Measurements from ENCODE around the gene LLGL1. TPM values are rescaled to one million over a fixed set of nuclear protein-coding genes. Genes with fewer than 3 reads are reported as not detected.

The LLGL1 gene
- total RNA-seq, 1 donor from 2014 or later, result 8.8 TPM

- intact Hi-C loops (cut with micrococcal nuclease), result no loop called here
- H3K9me3 ChIP-seq (replicated peaks), result no peaks in the 10 kb centered on the region
- H3K4me1 ChIP-seq, result peaks cover 99% of the 10 kb centered on the region
- no peak overlapping the region for H3K4me3 ChIP-seq
- no peak for TF ChIP-seq CTCF (IDR thresholded peaks at IDR 0.05; ENCODE audit: borderline replicate concordance)
- no peak overlapping the region for H3K27ac ChIP-seq (replicated peaks)
- H3K27me3 ChIP-seq (ENCODE audit: low read depth), result no peaks in the 10 kb centered on the region
- peaks cover 32% of the 10 kb centered on the region for H3K36me3 ChIP-seq
- no peak for DNase-seq
Measured at GRCh38 chr17:18194804-18195203, 30.6 kb upstream of the LLGL1 start.

GRCh38 chr17:18195246-18195645, 30.2 kb upstream of the LLGL1 start:
- intact Hi-C loops (cut with micrococcal nuclease), result no loop called here
- no peak for TF ChIP-seq CTCF (IDR thresholded peaks at IDR 0.05; ENCODE audit: borderline replicate concordance)
- Histone ChIP-seq H3K4me3 (no peak overlapping the region), H3K27me3 (ENCODE audit: low read depth) (no peaks in the 10 kb centered on the region), H3K36me3 (peaks cover 35% of the 10 kb centered on the region), H3K4me1 (peaks cover 99% of the 10 kb centered on the region), H3K27ac (replicated peaks) (no peak overlapping the region), H3K9me3 (replicated peaks) (no peaks in the 10 kb centered on the region)
- no peak for DNase-seq

GRCh38 chr17:18197535-18198194, 27.8 kb upstream of the LLGL1 start:
- H3K36me3 ChIP-seq, result peaks cover 39% of the 10 kb centered on the region
- DNase-seq, result no peak

GRCh38 chr17:18198530-18198929, 26.9 kb upstream of the LLGL1 start:
- intact Hi-C loops (cut with micrococcal nuclease), result no loop called here
- Histone ChIP-seq H3K4me3 (no peak overlapping the region), H3K9me3 (replicated peaks) (no peaks in the 10 kb centered on the region), H3K27ac (replicated peaks) (peak overlapping the region; percentile 33), H3K36me3 (peaks cover 40% of the 10 kb centered on the region), H3K27me3 (ENCODE audit: low read depth) (no peaks in the 10 kb centered on the region), H3K4me1 (peaks cover 99% of the 10 kb centered on the region)
- DNase-seq, result no peak
- TF ChIP-seq CTCF (IDR thresholded peaks at IDR 0.05; ENCODE audit: borderline replicate concordance), result no peak

More at GRCh38 chr17:18197535-18198194, 27.8 kb upstream of the LLGL1 start:
- peaks cover 99% of the 10 kb centered on the region for H3K4me1 ChIP-seq
- H3K27ac ChIP-seq (replicated peaks), result peak overlapping the region; percentile 33
- H3K27me3 ChIP-seq (ENCODE audit: low read depth), result no peaks in the 10 kb centered on the region
- intact Hi-C loops (cut with micrococcal nuclease), result no loop called here
- H3K9me3 ChIP-seq (replicated peaks), result no peaks in the 10 kb centered on the region
- no peak overlapping the region for H3K4me3 ChIP-seq
- no peak for TF ChIP-seq CTCF (IDR thresholded peaks at IDR 0.05; ENCODE audit: borderline replicate concordance)

GRCh38 chr17:18201108-18201507, 24.3 kb upstream of the LLGL1 start:
- no peak overlapping the region for H3K4me3 ChIP-seq
- peaks cover 29% of the 10 kb centered on the region for H3K36me3 ChIP-seq
- H3K27ac ChIP-seq (replicated peaks), result peak overlapping the region; percentile 50
- H3K9me3 ChIP-seq (replicated peaks), result no peaks in the 10 kb centered on the region
- no peaks in the 10 kb centered on the region for H3K27me3 ChIP-seq (ENCODE audit: low read depth)
- H3K4me1 ChIP-seq, result peaks cover 95% of the 10 kb centered on the region
- intact Hi-C loops (cut with micrococcal nuclease), result no loop called here
- DNase-seq, result no peak
- TF ChIP-seq CTCF (IDR thresholded peaks at IDR 0.05; ENCODE audit: borderline replicate concordance), result no peak

All from left ventricle myocardium inferior (tissue), 1 donor.